Cardiac muscle cell (in vitro differentiated cells and primary cell): Measurements from ENCODE around the gene SHROOM3. TPM values are rescaled to one million over a fixed set of nuclear protein-coding genes. Genes with fewer than 3 reads are reported as not detected.

ENCODE experiments used
- DNase-seq, 2 donors: peaks; one replicate each; pipeline versions ENCODE4 v3.0.0 to v3.0.0-alpha.2; 2010 to 2017; ENCODE audit warnings: low read depth in 1 of 2, low spot score in 1 of 2
- H3K27ac ChIP-seq: fragments of 200-600 bp; sonication (generic); 2 replicates; pipeline ENCODE4 v1.5.1; 2016
- H3K27me3 ChIP-seq: fragments of 200-600 bp; sonication (generic); 2 replicates; pipeline ENCODE4 v1.6.0; 2016; ENCODE audit warnings: control low read depth
- H3K36me3 ChIP-seq: fragments of 200-600 bp; sonication (generic); 2 replicates; pipeline ENCODE4 v1.5.1; 2016; ENCODE audit warnings: control low read depth
- H3K4me1 ChIP-seq: fragments of 200-600 bp; sonication (generic); 2 replicates; pipeline ENCODE4 v1.8.1; 2017; ENCODE audit warnings: low read depth, mild to moderate bottlenecking, mixed run types
- H3K4me3 ChIP-seq: fragments of 200-600 bp; sonication (generic); 2 replicates; pipeline ENCODE4 v1.5.1; 2016; ENCODE audit warnings: mild to moderate bottlenecking
- H3K9me3 ChIP-seq: fragments of 200-600 bp; sonication (generic); 2 replicates; pipeline ENCODE4 v1.5.1; 2017; ENCODE audit warnings: low read depth, mild to moderate bottlenecking, control low read depth
- CTCF ChIP-seq: IDR thresholded peaks from 2 replicates; pipeline ENCODE4 v1.5.1; 2012; ENCODE audit warnings: low read depth, mild to moderate bottlenecking, low read length
- polyA plus RNA-seq: library from polyadenylated mRNA; unstranded; fragments of >200 nt; fragmentation: Nextera tagmentation; extraction: Ambion mirVana; gene quantifications from 2 replicates; pipeline ENCODE4 v1.2.1, GENCODE V29; 2016
- total RNA-seq: library from RNA; depleted of rRNA; stranded (reverse); fragments of >200 nt; gene quantifications from 2 replicates; pipeline ENCODE4 v1.2.3, GENCODE V29; 2016

Gene SHROOM3
- total and polyA plus RNA-seq, 2 experiments from 2014 or later = 13.7 to 47.7 TPM

- DNase-seq = no peak
- no peaks in the 10 kb centered on the region for H3K27me3 ChIP-seq
Observed at GRCh38 chr4:76694056-76694455, 259.0 kb downstream of the SHROOM3 start.

GRCh38 chr4:76696109-76696508, 261.1 kb downstream of the SHROOM3 start:
- peak in 1 of 2 donors; percentile 39 for DNase-seq
- H3K27ac ChIP-seq = no peak overlapping the region
- no peaks in the 10 kb centered on the region for H3K36me3 ChIP-seq
- H3K27me3 ChIP-seq = no peaks in the 10 kb centered on the region
- H3K9me3 ChIP-seq = no peaks in the 10 kb centered on the region
- TF ChIP-seq CTCF = no peak
- H3K4me3 ChIP-seq = no peak overlapping the region
- peaks cover 39% of the 10 kb centered on the region for H3K4me1 ChIP-seq

More at GRCh38 chr4:76694056-76694455, 259.0 kb downstream of the SHROOM3 start:
- TF ChIP-seq CTCF = no peak
- no peak overlapping the region for H3K4me3 ChIP-seq
- no peaks in the 10 kb centered on the region for H3K9me3 ChIP-seq
- no peak overlapping the region for H3K27ac ChIP-seq
- H3K4me1 ChIP-seq = peaks cover 43% of the 10 kb centered on the region
- H3K36me3 ChIP-seq = no peaks in the 10 kb centered on the region

- TF ChIP-seq CTCF = no peak
- no peak overlapping the region for H3K27ac ChIP-seq
Observed at GRCh38 chr4:76697129-76697803, 262.2 kb downstream of the SHROOM3 start.

GRCh38 chr4:76698141-76698540, 263.1 kb downstream of the SHROOM3 start:
- no peak overlapping the region for H3K27ac ChIP-seq
- no peak for DNase-seq
- no peaks in the 10 kb centered on the region for H3K9me3 ChIP-seq
- peaks cover 33% of the 10 kb centered on the region for H3K4me1 ChIP-seq
- no peak for TF ChIP-seq CTCF
- H3K4me3 ChIP-seq = no peak overlapping the region
- H3K27me3 ChIP-seq = no peaks in the 10 kb centered on the region
- H3K36me3 ChIP-seq = no peaks in the 10 kb centered on the region

More at GRCh38 chr4:76697129-76697803, 262.2 kb downstream of the SHROOM3 start:
- peaks cover 29% of the 10 kb centered on the region for H3K4me1 ChIP-seq
- H3K4me3 ChIP-seq = no peak overlapping the region
- no peaks in the 10 kb centered on the region for H3K36me3 ChIP-seq
- no peaks in the 10 kb centered on the region for H3K9me3 ChIP-seq
- no peak for DNase-seq
- H3K27me3 ChIP-seq = no peaks in the 10 kb centered on the region

GRCh38 chr4:76699751-76700310, 264.8 kb downstream of the SHROOM3 start:
- peak in 1 of 2 donors; percentile 52 for DNase-seq
- no peak overlapping the region for H3K27ac ChIP-seq
- no peak overlapping the region for H3K4me3 ChIP-seq
- peaks cover 33% of the 10 kb centered on the region for H3K4me1 ChIP-seq
- no peak for TF ChIP-seq CTCF
- no peaks in the 10 kb centered on the region for H3K9me3 ChIP-seq
- H3K27me3 ChIP-seq = no peaks in the 10 kb centered on the region
- no peaks in the 10 kb centered on the region for H3K36me3 ChIP-seq
